AG10803 (cell line): ENCODE measurements around the gene ARHGAP26.
A peak's percentile ranks its signal among the peaks of the same experiment; 100 is the strongest.
"Not testable (repeated sequence)": the region's sequence is repeated elsewhere in the genome, so short reads cannot be mapped to it uniquely, and the experiment has no call there.

Experiments used
- DNase-seq: peaks from one replicate; pipeline ENCODE4 v3.0.0; 2010; ENCODE audit warnings: low read depth
- H3K4me3 ChIP-seq: 2 replicates; pipeline ENCODE4 v1.5.1; 2011; ENCODE audit warnings: mild to moderate bottlenecking, low read length, control low read depth
- CTCF ChIP-seq: conservative IDR thresholded peaks from 2 replicates; pipeline ENCODE4 v1.5.1; 2011; ENCODE audit warnings: mild to moderate bottlenecking, low read length, control low read depth, inconsistent platforms

ARHGAP26 gene

GRCh38 chr5:143084407-143084806, 314.2 kb downstream of the ARHGAP26 start:
- no peak for DNase-seq
- no peak overlapping the region for H3K4me3 ChIP-seq
- TF ChIP-seq CTCF = no peak

GRCh38 chr5:143085319-143085917, 315.2 kb downstream of the ARHGAP26 start:
- no peak for TF ChIP-seq CTCF
- H3K4me3 ChIP-seq = no peak overlapping the region
- DNase-seq = no peak

- no peak overlapping the region for H3K4me3 ChIP-seq
- no peak for TF ChIP-seq CTCF
- DNase-seq = no peak
Observed at GRCh38 chr5:143086546-143086907, 316.4 kb downstream of the ARHGAP26 start.

- DNase-seq = peak; percentile 89
- no peak overlapping the region for H3K4me3 ChIP-seq
- TF ChIP-seq CTCF = no peak
Observed at GRCh38 chr5:143086908-143087637, 316.9 kb downstream of the ARHGAP26 start.

- not testable (repeated sequence) for H3K4me3 ChIP-seq, DNase-seq
Observed at GRCh38 chr5:143088702-143089101, 318.5 kb downstream of the ARHGAP26 start.

- not testable (repeated sequence) for H3K4me3 ChIP-seq, DNase-seq
Observed at GRCh38 chr5:143090044-143090443, 319.9 kb downstream of the ARHGAP26 start.

- DNase-seq, H3K4me3 ChIP-seq: not testable (repeated sequence)
Observed at GRCh38 chr5:143092711-143093451, 322.7 kb downstream of the ARHGAP26 start.

GRCh38 chr5:143093452-143094086, 323.4 kb downstream of the ARHGAP26 start:
- DNase-seq = no peak
- no peak overlapping the region for H3K4me3 ChIP-seq
- no peak for TF ChIP-seq CTCF
